Forelimb muscle (tissue), 1 donor: ENCODE measurements around the gene TMEM14A. TPM values are rescaled to one million over a fixed set of nuclear protein-coding genes. Genes with fewer than 3 reads are reported as not detected.

Experiments used
- DNase-seq: peaks from one replicate; pipeline ENCODE4 v3.0.0-alpha.2; 2013; ENCODE audit warnings: low read depth
- polyA plus RNA-seq: library from polyadenylated mRNA; unstranded; fragments of 120-200 nt; gene quantifications from one replicate; pipeline ENCODE4 v1.2.1, GENCODE V29; 2013; ENCODE audit not compliant: insufficient read length

The TMEM14A gene
- polyA plus RNA-seq, 1 donor = 14.5 TPM

- no peak for DNase-seq
Observed at GRCh38 chr6:52736145-52736544, 65.2 kb downstream of the TMEM14A start.

Other genes starting within 250 kb of the TMEM14A start
- 18.8 TPM for gene TRAM2, start 94.1 kb upstream of the TMEM14A start, polyA plus RNA-seq
- not detected for gene GSTA2, start 92.4 kb downstream of the TMEM14A start, polyA plus RNA-seq
- gene GSTA1, start 132.7 kb downstream of the TMEM14A start, polyA plus RNA-seq = not detected
- not detected for gene GSTA5, start 169.7 kb downstream of the TMEM14A start, polyA plus RNA-seq
- not detected for gene GSTA3, start 238.6 kb downstream of the TMEM14A start, polyA plus RNA-seq